Hematopoietic multipotent progenitor cell treated with erythropoietin and hydrocortisone succinate and interleukin-3 and kit ligand, for 15 days (in vitro differentiated cells): Measurements from ENCODE around the gene ANKRD26.

ENCODE experiments used
- DNase-seq: peaks from one replicate; pipeline ENCODE4 v3.0.0-alpha.2; 2015; ENCODE audit warnings: low spot score

The ANKRD26 gene

GRCh38 chr10:27020243-27020642, 80.1 kb downstream of the ANKRD26 start:
- DNase-seq, result no peak

- DNase-seq, result no peak
These were observed 80.5 kb downstream of the ANKRD26 start for GRCh38 chr10:27019827-27020226.

- DNase-seq, result no peak
These were observed 102.7 kb downstream of the ANKRD26 start for GRCh38 chr10:26997610-26998009.

- no peak for DNase-seq
These were observed 105.6 kb downstream of the ANKRD26 start for GRCh38 chr10:26994743-26995142.

- DNase-seq, result no peak
These were observed 112.4 kb downstream of the ANKRD26 start for GRCh38 chr10:26987851-26988250.

- DNase-seq, result no peak
These were observed 117.1 kb downstream of the ANKRD26 start for GRCh38 chr10:26983156-26983555.

- no peak for DNase-seq
These were observed 118.2 kb downstream of the ANKRD26 start for GRCh38 chr10:26982058-26982457.

- DNase-seq, result no peak
These were observed 119.0 kb downstream of the ANKRD26 start for GRCh38 chr10:26981232-26981824.

GRCh38 chr10:26978519-26978918, 121.8 kb downstream of the ANKRD26 start:
- no peak for DNase-seq

- DNase-seq, result no peak
These were observed 122.7 kb downstream of the ANKRD26 start for GRCh38 chr10:26977635-26978034.

GRCh38 chr10:26970667-26971066, 129.6 kb downstream of the ANKRD26 start:
- DNase-seq, result no peak

- DNase-seq, result no peak
These were observed 131.0 kb downstream of the ANKRD26 start for GRCh38 chr10:26969145-26969926.

GRCh38 chr10:26962835-26963234, 137.5 kb downstream of the ANKRD26 start:
- DNase-seq, result no peak

- no peak for DNase-seq
These were observed 140.0 kb downstream of the ANKRD26 start for GRCh38 chr10:26960308-26960707.

- no peak for DNase-seq
These were observed 140.5 kb downstream of the ANKRD26 start for GRCh38 chr10:26959841-26960240.
